ENCODE data around the gene ANTKMT.

Gene ANTKMT

GRCh38 chr16:715477-716199 is 5.3 kb upstream of the ANTKMT start:
- FAIRE-seq = no peak

GRCh38 chr16:716200-716568 is 4.8 kb upstream of the ANTKMT start:
- FAIRE-seq = no peak

GRCh38 chr16:716768-717325 is 4.1 kb upstream of the ANTKMT start:
- FAIRE-seq = no peak

- no peak for FAIRE-seq
These were observed 3.3 kb upstream of the ANTKMT start for GRCh38 chr16:717450-718245.

- FAIRE-seq = no peak
These were observed 2.6 kb upstream of the ANTKMT start for GRCh38 chr16:718389-718788.

GRCh38 chr16:718922-719321 is 2.0 kb upstream of the ANTKMT start:
- no peak for FAIRE-seq

GRCh38 chr16:719815-720446 is 1.0 kb upstream of the ANTKMT start:
- FAIRE-seq = no peak

GRCh38 chr16:720447-720989 is 428 bp upstream of the ANTKMT start:
- no peak for FAIRE-seq

- no peak for FAIRE-seq
These were observed 1.0 kb downstream of the ANTKMT start for GRCh38 chr16:721765-722540.

- FAIRE-seq = no peak
These were observed 2.1 kb downstream of the ANTKMT start for GRCh38 chr16:722835-723633.

GRCh38 chr16:723695-724094 is 2.7 kb downstream of the ANTKMT start:
- FAIRE-seq = no peak

GRCh38 chr16:724188-725040 is 3.5 kb downstream of the ANTKMT start:
- FAIRE-seq = no peak

- FAIRE-seq = no peak
These were observed 4.1 kb downstream of the ANTKMT start for GRCh38 chr16:725041-725376.

- no peak for FAIRE-seq
These were observed 4.7 kb downstream of the ANTKMT start for GRCh38 chr16:725463-726187.

- FAIRE-seq = no peak
These were observed 5.2 kb downstream of the ANTKMT start for GRCh38 chr16:726188-726437.

GRCh38 chr16:726438-727290 is 5.7 kb downstream of the ANTKMT start, which contains the start of the genes CCDC78 and HAGHL:
Gene CCDC78, minus strand, starts transcription at chr16:726443. Its CDS starts 76 bp downstream, at chr16:726367.
Gene HAGHL, plus strand, starts transcription at chr16:727106. Its CDS starts 404 bp downstream, at chr16:727510.
- FAIRE-seq = no peak

GRCh38 chr16:727291-727977 is 6.5 kb downstream of the ANTKMT start:
- no peak for FAIRE-seq

- no peak for FAIRE-seq
These were observed 7.4 kb downstream of the ANTKMT start for GRCh38 chr16:728131-728889.
